K562 (cell line): Measurements from ENCODE around the gene EP300. TPM values are rescaled to one million over a fixed set of nuclear protein-coding genes. Genes with fewer than 3 reads are reported as not detected.

Experiments used
- ATAC-seq: fragments of 200-7000 bp; cut with Tn5 transposase; 3 replicates; pipeline ENCODE4 v1.9.1; 2020; ENCODE audit warnings: moderate library complexity
- BruUV-seq: library from RNA; stranded (reverse); fragments of 400-500 nt; replicated peaks from 2 replicates; lab custom pipeline; 2021; lab: Mats Ljungman, UMichigan
- CTCF ChIA-PET: fragments of 300-600 bp; formaldehyde crosslinking; extraction: SDS; loops from one replicate; lab custom pipeline; 2021; ENCODE audit warnings: low intra/inter-chr PET ratio; lab: Yijun Ruan, JAX
- POLR2A ChIA-PET: fragments of 300-600, 350-650 bp; sonication (Branson Sonifier 250); formaldehyde crosslinking; extraction: SDS; loops from one replicate; lab custom pipeline; 2021; ENCODE audit warnings: antibody characterized with exemption, inconsistent platforms; lab: Yijun Ruan, JAX
- DNase-seq, 4 experiments: peaks; one replicate each; pipeline versions ENCODE4 v3.0.0 to v3.0.0-alpha.2; 2011 to 2018; ENCODE audit warnings: low spot score in 3 of 4, mixed read lengths in 3 of 4; ENCODE audit errors: extremely low read depth in 1 of 4
- FAIRE-seq: peaks from 2 replicates; lab custom pipeline; 2011; peaks lifted over from hg19 to GRCh38; lab: Jason Lieb, UNC
- H2AFZ ChIP-seq: 2 replicates; pipeline ENCODE4 v1.6.0; 2011; ENCODE audit warnings: low read depth, low read length, control low read depth, inconsistent platforms
- H3K27ac ChIP-seq: fragments of 200-600 bp; 3 replicates; pipeline ENCODE4 v1.8.0; 2011; ENCODE audit warnings: low read depth, mild to moderate bottlenecking, control low read depth, inconsistent platforms, low read length, moderate library complexity, mixed read lengths; ENCODE audit errors: extremely low read depth
- H3K27me3 ChIP-seq, 2 experiments: fragments of 300-600 bp in 1 of 2; 2 replicates in 1 of 2; 3 replicates in 1 of 2; pipeline versions ENCODE4 v1.6.0 to v1.8.0; 2011; ENCODE audit warnings: inconsistent platforms in 2 of 2, low read length in 2 of 2, mild to moderate bottlenecking in 1 of 2, mixed read lengths in 1 of 2, moderate library complexity in 1 of 2; ENCODE audit not compliant: control insufficient read depth in 2 of 2, insufficient read depth in 2 of 2
- H3K36me3 ChIP-seq: fragments of 300-600 bp; 3 replicates; pipeline ENCODE4 v1.8.0; 2011; ENCODE audit warnings: mild to moderate bottlenecking, low read length, inconsistent platforms; ENCODE audit not compliant: control insufficient read depth, insufficient read depth
- H3K4me1 ChIP-seq, 2 experiments: fragments of 200-600 bp in 1 of 2; replicated peaks in 1 of 2; 2 replicates in 1 of 2; 3 replicates in 1 of 2; pipeline versions ENCODE4 v1.5.1 to v1.8.0; 2011; ENCODE audit warnings: inconsistent platforms in 2 of 2, low read length in 2 of 2, mild to moderate bottlenecking in 1 of 2, mixed read lengths in 1 of 2, moderate library complexity in 1 of 2; ENCODE audit not compliant: control insufficient read depth in 2 of 2, insufficient read depth in 2 of 2
- H3K4me2 ChIP-seq: 2 replicates; pipeline ENCODE4 v1.6.1; 2011; ENCODE audit warnings: low read length, control low read depth, inconsistent platforms, mixed read lengths; ENCODE audit not compliant: insufficient read depth
- H3K4me3 ChIP-seq: fragments of 200-600 bp; sonication (generic), shearing (Covaris generic); 2 replicates; pipeline ENCODE4 v1.5.1; 2016; ENCODE audit warnings: control low read depth, inconsistent platforms
- H3K79me2 ChIP-seq: fragments of 200-600 bp; 3 replicates; pipeline ENCODE4 v1.8.0; 2011; ENCODE audit warnings: low read length, inconsistent platforms; ENCODE audit not compliant: control insufficient read depth, insufficient read depth
- H3K9ac ChIP-seq, 2 experiments: 2 replicates each; pipeline versions ENCODE4 v1.6.0 to v1.6.1; 2011; ENCODE audit warnings: low read depth in 2 of 2, low read length in 2 of 2, control low read depth in 1 of 2, inconsistent platforms in 1 of 2, mild to moderate bottlenecking in 1 of 2, mixed read lengths in 1 of 2; ENCODE audit not compliant: insufficient read depth in 1 of 2
- H3K9me1 ChIP-seq: one replicate; pipeline ENCODE4 v1.6.0; 2011; ENCODE audit warnings: inconsistent platforms, mild to moderate bottlenecking, low read length, moderate library complexity; ENCODE audit not compliant: control insufficient read depth, insufficient read depth
- H3K9me3 ChIP-seq: replicated peaks from 2 replicates; pipeline ENCODE4 v1.5.1; 2011; ENCODE audit warnings: low read depth, low read length, inconsistent platforms; ENCODE audit not compliant: control insufficient read depth, insufficient read depth
- H4K20me1 ChIP-seq: replicated peaks from 2 replicates; pipeline ENCODE4 v1.6.1; 2011; ENCODE audit warnings: low read length, inconsistent platforms, mixed read lengths; ENCODE audit not compliant: control insufficient read depth, insufficient read depth
- BCOR ChIP-seq: fragments of 450-650 bp; IDR thresholded peaks from 2 replicates; pipeline ENCODE4 v1.6.1; 2016
- CBFB ChIP-seq: sonication (generic); formaldehyde crosslinking; IDR thresholded peaks from 2 replicates; pipeline ENCODE4 v1.4.0; 2020; ENCODE audit warnings: mild to moderate bottlenecking, missing genetic modification reagents
- CHAMP1 ChIP-seq: fragments of 450-650 bp; IDR thresholded peaks from 2 replicates; pipeline ENCODE4 v1.6.1; 2016; ENCODE audit warnings: mild to moderate bottlenecking
- FOXJ2 ChIP-seq: fragments of 200-800 bp; sonication (Bioruptor generic); IDR thresholded peaks from 2 replicates; pipeline ENCODE4 v1.6.1; 2016; ENCODE audit warnings: missing genetic modification characterization, missing compliant biosample characterization
- HOXB6 ChIP-seq: fragments of 250-450 bp; sonication (Bioruptor Pico); IDR thresholded peaks from 2 replicates; pipeline ENCODE4 v1.5.1; 2022; ENCODE audit warnings: mild to moderate bottlenecking, borderline replicate concordance
- RBM25 ChIP-seq: fragments of 200-400 bp; formaldehyde crosslinking; IDR thresholded peaks from 2 replicates; pipeline ENCODE4 v1.6.1; 2018; ENCODE audit warnings: low read length, low read depth, moderate library complexity; ENCODE audit not compliant: severe bottlenecking
- SMARCA5 ChIP-seq: fragments of 450-650 bp; IDR thresholded peaks from 2 replicates; pipeline ENCODE4 v1.6.1; 2016
- ZBTB26 ChIP-seq: fragments of 450-650 bp; formaldehyde crosslinking; IDR thresholded peaks from 2 replicates; pipeline ENCODE4 v1.4.0; 2022; ENCODE audit warnings: missing genetic modification characterization
- ZKSCAN8 ChIP-seq: fragments of 200-800 bp; sonication (Bioruptor generic); IDR thresholded peaks from 2 replicates; pipeline ENCODE4 v1.6.1; 2016; ENCODE audit warnings: missing genetic modification characterization, missing compliant biosample characterization
- ZNF121 ChIP-seq: sonication (generic); formaldehyde crosslinking; conservative IDR thresholded peaks from 2 replicates; pipeline ENCODE4 v1.8.0; 2022; ENCODE audit warnings: missing genetic modification reagents
- ZNF431 ChIP-seq: sonication (generic); formaldehyde crosslinking; IDR thresholded peaks from 2 replicates; pipeline ENCODE4 v1.8.0; 2022; ENCODE audit warnings: mild to moderate bottlenecking, missing genetic modification reagents
- WGBS: fragments of 100-300 bp; shearing (Covaris generic); methylation state at CpG from one replicate; pipeline ENCODE4 v1.1.6; 2016; ENCODE audit warnings: low coverage, mixed read lengths; ENCODE audit not compliant: insufficient coverage; ENCODE audit errors: missing lambda C conversion rate; 5-methylcytosine and 5-hydroxymethylcytosine counted together
- in situ Hi-C: fragments of 300-500 bp; cut with MboI; formaldehyde crosslinking; loops from 4 replicates; pipeline ENCODE4 v1.15.0; 2018; ENCODE audit warnings: inconsistent platforms, mixed read lengths
- intact Hi-C: fragments of 100-400 bp; cut with micrococcal nuclease; formaldehyde crosslinking; loops from 2 replicates; pipeline ENCODE4 v1.14.2; 2022
- polyA plus RNA-seq, 8 experiments: library from polyadenylated mRNA; depleted of rRNA in 4 of 8; stranded (reverse) in 5 of 8; unstranded in 3 of 8; fragments of >200 nt; fragmentation: Nextera tagmentation in 2 of 8; fragmentation: Illumina TruSeq in 1 of 8; extraction: Ambion mirVana in 2 of 8; extraction: Trizol in 1 of 8; gene quantifications; 2 replicates each; pipeline versions ENCODE4 v1.2.1 to v1.2.3, GENCODE V29; 2011 to 2014; ENCODE audit warnings: inconsistent platforms in 1 of 8, missing spikeins in 1 of 8
- total RNA-seq, 7 experiments: library from RNA; depleted of rRNA in 6 of 7; stranded (reverse); fragments of >200 nt in 6 of 7; fragmentation: Illumina TruSeq in 2 of 7; extraction: Trizol in 2 of 7; gene quantifications; 2 replicates each; pipeline versions ENCODE4 v1.2.1 to v1.2.3, GENCODE V29; 2011 to 2021; ENCODE audit warnings: low replicate concordance in 1 of 7

Gene EP300
- total and polyA plus RNA-seq, 9 of the 15 experiments (the other 6 are each of a cell fraction or from before 2014, with no cell fraction given), result 2.2 to 28.6 (median 10.9) TPM

- no peaks in the 10 kb centered on the region for H3K27me3 ChIP-seq
- no peak overlapping the region for H3K27ac ChIP-seq
- H3K4me3 ChIP-seq, result no peak overlapping the region
- peaks cover 2 to 18% of the 10 kb centered on the region in 2 experiments; a peak in 3 of 5 replicates for H3K4me1 ChIP-seq
- no peak overlapping the region for H2AFZ ChIP-seq
- intact Hi-C loops (no loop called here), in situ Hi-C loops (no loop called here)
- BruUV-seq, result no TSS peak
- no peak for ATAC-seq
- H3K4me2 ChIP-seq, result peak overlapping the region; percentile 12; the same call in 1 of the 2 replicates
- TF ChIP-seq FOXJ2 (tag), result no peak
- no peak overlapping the region for H3K9ac ChIP-seq
- 35% methylated on average over 6 of the region's 10 CpGs for WGBS
- no peaks in the 10 kb centered on the region for H4K20me1 ChIP-seq
- FAIRE-seq, result no peak
- no peaks in the 10 kb centered on the region for H3K36me3 ChIP-seq
- no peak for DNase-seq
- H3K79me2 ChIP-seq, result peaks cover 10% of the 10 kb centered on the region
- POLR2A ChIA-PET, result no interaction called here
- no peaks in the 10 kb centered on the region for H3K9me3 ChIP-seq
- H3K9me1 ChIP-seq, result no peaks in the 10 kb centered on the region
- CTCF ChIA-PET, result no interaction called here
These were observed 108.7 kb downstream of the EP300 start for GRCh38 chr22:41201141-41201540.

GRCh38 chr22:41203118-41203517 is 110.7 kb downstream of the EP300 start:
- H3K27ac ChIP-seq, result no peak overlapping the region
- H3K4me3 ChIP-seq, result no peak overlapping the region
- in situ Hi-C loops, result no loop called here
- ChIA-PET CTCF (no interaction called here), POLR2A (no interaction called here)
- 50% methylated on average over 2 of the region's 2 CpGs for WGBS
- FAIRE-seq (no peak), DNase-seq (no peak), ATAC-seq (no peak)
- peaks cover 19% of the 10 kb centered on the region for H3K79me2 ChIP-seq
- no TSS peak for BruUV-seq
- peaks cover 5% of the 10 kb centered on the region; the same call in 2 of the 3 replicates for H3K36me3 ChIP-seq
- no peak overlapping the region for H3K9ac ChIP-seq
- TF ChIP-seq ZNF431 (CRISPR knock-in tag), result no peak
- no peak for TF ChIP-seq HOXB6 (CRISPR knock-in tag)
- TF ChIP-seq BCOR, result peak; percentile 56
- no peak for TF ChIP-seq ZKSCAN8 (CRISPR knock-in tag)
- TF ChIP-seq ZBTB26 (CRISPR knock-in tag), result no peak
- peak; percentile 48; the same call in 1 of the 2 replicates for TF ChIP-seq ZNF121
- TF ChIP-seq CHAMP1, result no peak
- no peak for TF ChIP-seq CBFB (CRISPR knock-in tag)
- TF ChIP-seq SMARCA5, result 0 out of 2 replicates have a peak, but pooled peaks have one; percentile 21
- TF ChIP-seq RBM25, result peak; percentile 87
- H3K9me3 ChIP-seq, result no peaks in the 10 kb centered on the region
- no peaks in the 10 kb centered on the region for H4K20me1 ChIP-seq
- H3K4me1 ChIP-seq, result peaks cover 2 to 12% of the 10 kb centered on the region in 2 experiments; a peak in 3 of 5 replicates
- intact Hi-C loops, result no loop called here
- no peaks in the 10 kb centered on the region for H3K27me3 ChIP-seq
- no peak overlapping the region for H2AFZ ChIP-seq
- no peaks in the 10 kb centered on the region for H3K9me1 ChIP-seq
- no peak overlapping the region for H3K4me2 ChIP-seq
